Activated CD8-positive, alpha-beta memory T cell treated with anti-CD3 and anti-CD28 coated beads, Interleukin-2, amount 50 U/mL, for 1 hour (primary cell): ENCODE data around the gene TIMM44.
"Not testable (repeated sequence)": the region's sequence is repeated elsewhere in the genome, so short reads cannot be mapped to it uniquely, and the experiment has no call there.

Source experiments
- DNase-seq: peaks from one replicate; pipeline ENCODE4 v3.0.0-alpha.2; 2020; ENCODE audit errors: extremely low read depth

Gene TIMM44

GRCh38 chr19:7925171-7925851 lies 18.2 kb downstream of the TIMM44 start:
- DNase-seq = no peak

DNA sequence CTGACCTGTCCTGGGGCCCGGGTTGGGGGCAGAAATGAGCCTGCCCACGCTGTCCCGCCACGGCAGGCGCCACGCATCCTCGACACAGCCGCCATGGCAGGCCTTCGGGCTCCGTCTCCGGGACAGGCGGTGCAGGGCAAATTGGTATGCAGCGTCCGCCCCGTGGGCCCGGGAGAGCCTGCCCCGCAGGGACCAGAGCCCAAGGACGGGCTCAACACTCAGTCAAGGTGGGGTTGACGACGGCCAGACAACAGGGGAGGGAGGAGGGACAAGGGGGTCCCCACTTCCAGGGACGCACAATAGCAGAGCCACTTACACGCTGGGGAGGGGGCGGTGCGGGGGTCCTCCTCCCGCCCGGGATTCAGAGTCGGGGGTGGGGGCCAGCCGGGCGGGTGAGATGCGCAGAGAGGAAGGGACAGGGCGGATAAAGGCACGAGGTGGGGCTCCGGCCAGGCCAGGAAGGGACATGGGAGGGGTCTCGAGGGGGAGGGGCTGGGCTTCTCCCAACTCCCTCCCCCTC lies 18.8 kb downstream of the TIMM44 start:
- no peak for DNase-seq

DNA sequence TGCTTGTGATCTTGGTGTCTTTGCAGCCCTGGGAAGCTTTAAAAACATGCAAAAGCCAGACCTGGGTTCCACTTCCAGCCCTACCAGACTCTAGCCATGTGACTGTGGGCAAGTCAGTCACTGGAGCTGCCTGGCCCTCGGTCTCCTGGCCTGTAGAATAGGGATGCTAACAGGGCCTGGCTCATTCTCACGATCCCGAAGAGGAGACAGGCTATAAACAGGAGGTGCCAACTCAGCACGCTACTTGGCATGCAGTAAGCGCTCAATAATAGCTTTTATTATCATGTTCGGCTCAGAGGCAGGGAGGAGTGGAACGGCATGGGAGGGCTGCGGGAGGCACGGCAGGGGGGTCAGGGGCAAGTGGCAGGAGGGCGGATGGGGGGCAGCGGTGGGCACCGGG lies 19.2 kb downstream of the TIMM44 start:
- no peak for DNase-seq

GRCh38 chr19:7923295-7924191 lies 19.9 kb downstream of the TIMM44 start:
- DNase-seq = no peak

- DNase-seq = no peak
Observed at GRCh38 chr19:7922836-7923195, 20.6 kb downstream of the TIMM44 start.

DNA sequence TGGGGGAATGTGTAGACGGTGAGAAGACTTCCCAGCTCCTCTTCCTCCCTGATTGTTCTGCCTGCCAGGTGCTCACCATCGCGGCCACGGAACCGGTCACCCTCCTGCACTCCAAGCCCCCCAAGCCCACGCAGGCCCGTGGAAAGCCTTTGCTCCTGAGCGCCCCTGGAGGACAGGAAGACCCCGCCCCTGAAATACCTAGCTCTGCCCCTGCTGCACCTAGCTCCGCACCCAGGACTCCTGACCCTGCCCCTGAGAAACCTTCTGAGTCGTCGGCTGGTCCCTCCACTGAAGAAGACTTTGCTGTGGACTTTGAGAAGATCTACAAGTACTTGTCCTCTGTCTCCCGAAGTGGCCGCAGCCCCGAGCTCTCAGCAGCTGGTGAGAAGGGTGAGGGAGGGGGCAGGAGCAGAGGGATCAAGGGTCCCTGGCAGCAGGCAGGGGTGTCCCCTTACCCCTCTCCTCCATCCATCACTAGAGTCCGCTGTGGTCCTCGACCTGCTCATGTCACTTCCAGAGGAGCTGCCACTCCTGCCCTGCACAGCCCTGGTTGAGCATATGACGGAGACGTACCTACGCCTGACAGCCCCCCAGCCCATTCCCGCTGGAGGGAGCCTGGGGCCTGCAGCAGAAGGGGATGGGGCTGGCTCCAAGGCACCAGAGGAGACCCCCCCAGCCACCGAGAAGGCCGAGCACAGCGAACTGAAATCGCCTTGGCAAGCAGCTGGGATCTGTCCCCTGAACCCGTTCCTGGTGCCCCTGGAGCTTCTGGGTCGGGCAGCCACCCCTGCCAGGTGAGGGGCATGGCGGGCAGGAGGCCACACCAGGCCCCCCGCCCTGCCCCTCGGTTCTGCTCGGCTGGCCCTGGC lies 21.3 kb downstream of the TIMM44 start:
- DNase-seq = no peak

- DNase-seq = no peak
Observed at GRCh38 chr19:7921302-7921966, 22.0 kb downstream of the TIMM44 start.

GRCh38 chr19:7920519-7921301 lies 22.8 kb downstream of the TIMM44 start:
- DNase-seq = peak; percentile 100

GRCh38 chr19:7919610-7920518 lies 23.6 kb downstream of the TIMM44 start, which contains the start of gene SNAPC2:
TSS of gene SNAPC2 (plus strand) at chr19:7920338. CDS start at chr19:7920367, 29 bp downstream.
- peak; percentile 90 for DNase-seq

DNA sequence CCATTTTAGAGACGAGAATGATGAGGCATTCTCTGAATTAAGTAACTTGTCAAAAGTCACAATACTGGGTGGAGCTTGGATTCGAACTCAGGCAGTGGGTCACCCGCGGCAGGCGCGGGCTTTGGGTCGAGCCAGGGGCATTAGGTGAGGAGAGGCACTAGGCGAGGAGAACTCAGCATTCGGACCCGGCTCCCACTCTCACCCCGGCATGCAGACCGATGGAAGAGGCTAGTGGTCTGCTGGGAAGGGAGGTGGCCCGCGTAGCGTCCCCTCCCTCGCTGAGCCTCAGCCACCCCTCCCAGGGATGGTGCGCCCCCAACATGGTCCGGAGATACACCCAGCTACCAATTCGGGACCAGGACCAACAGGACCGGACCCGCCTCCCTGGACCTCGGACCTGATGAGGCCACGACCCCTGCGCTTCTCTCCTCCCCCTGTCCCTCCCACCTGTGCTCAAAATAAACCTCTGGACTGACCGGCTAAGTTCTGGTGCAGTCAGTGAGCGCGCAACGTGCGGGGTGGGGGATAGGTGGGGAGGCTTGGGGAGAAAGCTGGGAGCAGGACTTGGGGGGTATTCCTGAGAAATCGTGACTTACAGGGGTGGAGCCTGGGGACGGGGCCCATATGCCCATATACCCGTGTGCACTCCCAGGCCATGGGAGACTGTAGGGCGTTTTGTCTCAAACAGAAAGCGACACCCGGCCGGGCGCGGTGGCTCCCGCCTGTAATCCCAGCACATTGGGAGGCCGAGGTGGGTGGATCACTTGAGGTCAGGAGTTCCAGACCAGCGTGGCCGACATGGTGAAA lies 24.6 kb downstream of the TIMM44 start:
- DNase-seq = no peak

GRCh38 chr19:7918062-7918614 lies 25.3 kb downstream of the TIMM44 start:
- not testable (repeated sequence) for DNase-seq

DNA sequence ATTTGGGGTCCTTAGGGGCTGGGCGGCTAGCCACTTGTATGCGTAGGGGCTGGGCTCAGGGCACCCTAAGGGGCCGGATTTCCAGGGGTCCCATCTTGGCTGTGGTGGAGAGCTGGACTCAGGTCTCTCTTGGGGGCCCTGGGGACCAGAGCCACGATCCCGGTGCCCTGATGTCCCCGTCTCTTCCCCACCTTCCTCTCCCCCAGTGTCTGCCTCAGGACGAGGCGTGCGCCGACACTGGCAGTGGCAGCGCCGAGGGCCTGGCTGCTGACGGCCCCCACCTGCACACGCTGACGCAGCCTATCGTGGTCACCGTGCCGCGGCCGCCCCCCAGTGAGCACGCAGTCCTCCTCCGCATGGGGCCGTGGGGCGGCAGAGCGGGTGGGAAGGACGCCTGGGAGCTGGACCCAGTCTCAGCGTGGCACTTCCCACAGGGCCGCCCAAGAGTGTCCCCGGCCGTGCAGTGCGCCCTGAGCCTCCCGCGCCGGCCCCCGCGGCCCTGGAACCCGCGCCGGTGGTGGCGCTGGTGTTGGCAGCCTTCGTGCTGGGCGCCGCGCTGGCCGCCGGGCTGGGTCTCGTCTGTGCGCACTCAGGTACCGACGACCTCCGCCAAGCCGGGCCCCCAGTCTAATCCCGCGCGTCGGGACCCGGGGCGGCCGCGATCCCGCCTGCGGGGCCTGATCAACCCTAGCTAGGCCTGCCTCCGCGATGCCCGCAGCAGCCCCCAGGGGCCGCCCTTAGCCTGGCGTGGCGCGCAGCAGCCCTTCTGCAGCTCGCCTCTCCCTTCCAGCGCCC lies 26.0 kb downstream of the TIMM44 start:
- no peak for DNase-seq

GRCh38 chr19:7916955-7917266 lies 26.6 kb downstream of the TIMM44 start:
- no peak for DNase-seq

DNA sequence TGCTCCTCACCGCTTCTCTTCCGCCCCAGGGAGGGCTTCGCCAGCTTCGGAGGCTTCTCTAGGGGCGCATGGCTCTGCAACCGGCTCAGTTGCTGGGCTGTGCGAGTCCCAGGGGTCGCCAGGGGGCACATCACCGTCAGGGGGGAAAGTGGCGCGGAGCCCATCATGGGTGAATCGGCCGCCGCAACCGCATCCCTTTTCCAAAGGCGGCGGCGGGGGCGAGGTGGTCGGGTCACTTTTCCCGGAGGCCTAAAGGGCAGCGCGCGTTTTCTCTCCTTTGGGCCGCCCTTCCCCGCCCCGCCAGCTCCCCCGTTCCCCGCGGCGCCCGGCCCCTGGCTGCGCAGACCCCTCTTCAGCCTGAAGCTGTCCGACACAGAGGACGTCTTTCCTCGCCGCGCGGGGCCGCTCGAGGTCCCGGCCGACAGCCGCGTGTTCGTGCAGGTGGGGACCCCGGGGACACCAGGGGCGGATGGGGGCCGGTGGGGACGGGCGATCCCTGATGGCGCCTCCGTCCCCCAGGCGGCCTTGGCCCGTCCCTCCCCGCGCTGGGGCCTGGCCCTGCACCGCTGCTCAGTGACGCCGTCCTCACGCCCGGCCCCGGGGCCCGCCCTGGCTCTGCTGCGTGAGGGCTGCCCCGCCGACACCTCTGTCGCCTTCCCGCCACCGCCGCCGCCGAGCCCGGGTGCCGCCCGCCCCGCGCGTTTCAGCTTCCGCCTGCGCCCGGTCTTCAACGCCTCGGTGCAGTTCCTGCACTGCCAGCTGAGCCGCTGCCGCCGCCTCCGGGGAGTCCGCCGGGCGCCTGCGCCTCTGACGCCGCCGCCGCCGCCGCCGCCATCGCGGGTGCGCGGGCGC lies 27.1 kb downstream of the TIMM44 start:
- DNase-seq = no peak

- DNase-seq = no peak
Observed at GRCh38 chr19:7915250-7916102, 28.0 kb downstream of the TIMM44 start.

DNA sequence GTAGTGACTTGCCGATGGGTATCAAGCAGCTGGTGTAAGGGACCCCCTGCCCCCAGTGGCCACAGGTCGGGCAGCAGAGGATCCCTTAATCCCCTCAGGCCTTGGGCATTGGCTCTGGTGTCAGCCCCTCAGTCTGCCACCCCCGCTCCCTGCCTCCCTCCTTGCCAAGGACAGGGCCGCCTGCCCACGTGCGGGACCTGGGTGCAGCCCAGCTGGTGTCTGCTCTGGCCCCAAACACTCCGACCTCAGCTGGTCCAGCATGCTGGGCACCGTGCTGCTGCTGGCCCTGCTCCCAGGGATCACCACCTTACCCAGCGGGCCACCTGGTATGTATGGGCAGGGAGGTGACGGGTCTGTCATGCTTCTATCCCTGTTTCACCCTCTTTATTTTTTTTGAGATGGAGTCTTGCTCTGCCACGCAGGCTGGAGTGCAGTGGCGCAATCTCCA lies 28.8 kb downstream of the TIMM44 start, which contains the start of gene TGFBR3L:
Gene TGFBR3L (plus strand): TSS at position 233 of the 448 bp plus-strand sequence.
- DNase-seq = no peak
